Measurements from ENCODE around the gene ITGA8.

DNA sequence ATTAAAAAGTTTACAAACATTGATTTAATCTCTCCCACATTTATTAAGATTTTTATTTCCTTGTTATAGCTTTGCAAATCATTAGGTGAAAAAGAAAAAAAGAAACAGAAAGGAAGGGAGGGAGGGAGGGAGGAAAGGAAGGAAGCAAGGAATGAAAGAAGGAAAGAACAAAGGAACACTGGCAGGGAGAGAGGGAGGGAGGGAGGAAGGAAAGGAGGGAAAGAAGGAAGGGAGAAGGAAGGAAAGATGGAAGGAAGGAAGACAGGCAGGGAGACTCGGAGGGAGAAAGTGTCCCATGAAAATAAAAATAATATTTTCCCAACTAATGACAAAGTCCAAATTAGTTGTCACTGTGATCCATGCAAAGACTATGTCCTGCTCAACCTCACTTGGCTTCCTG lies 6.3 kb upstream of the ITGA8 start:
- TF ChIP-seq, protein P1, sequence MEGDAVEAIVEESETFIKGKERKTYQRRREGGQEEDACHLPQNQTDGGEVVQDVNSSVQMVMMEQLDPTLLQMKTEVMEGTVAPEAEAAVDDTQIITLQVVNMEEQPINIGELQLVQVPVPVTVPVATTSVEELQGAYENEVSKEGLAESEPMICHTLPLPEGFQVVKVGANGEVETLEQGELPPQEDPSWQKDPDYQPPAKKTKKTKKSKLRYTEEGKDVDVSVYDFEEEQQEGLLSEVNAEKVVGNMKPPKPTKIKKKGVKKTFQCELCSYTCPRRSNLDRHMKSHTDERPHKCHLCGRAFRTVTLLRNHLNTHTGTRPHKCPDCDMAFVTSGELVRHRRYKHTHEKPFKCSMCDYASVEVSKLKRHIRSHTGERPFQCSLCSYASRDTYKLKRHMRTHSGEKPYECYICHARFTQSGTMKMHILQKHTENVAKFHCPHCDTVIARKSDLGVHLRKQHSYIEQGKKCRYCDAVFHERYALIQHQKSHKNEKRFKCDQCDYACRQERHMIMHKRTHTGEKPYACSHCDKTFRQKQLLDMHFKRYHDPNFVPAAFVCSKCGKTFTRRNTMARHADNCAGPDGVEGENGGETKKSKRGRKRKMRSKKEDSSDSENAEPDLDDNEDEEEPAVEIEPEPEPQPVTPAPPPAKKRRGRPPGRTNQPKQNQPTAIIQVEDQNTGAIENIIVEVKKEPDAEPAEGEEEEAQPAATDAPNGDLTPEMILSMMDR (IDR thresholded peaks at IDR 0.05), result no peak
- no peak for TF ChIP-seq POLR2A (IDR thresholded peaks at IDR 0.05)

Data from heart left ventricle (tissue), 13 donors.